ENCODE results near the gene PELI2. TPM values are rescaled to one million over a fixed set of nuclear protein-coding genes. Genes with fewer than 3 reads are reported as not detected.
A peak's percentile ranks its signal among the peaks of the same experiment; 100 is the strongest.

Gene PELI2
- total RNA-seq, 1 donor from 2014 or later, result 15.5 TPM

DNA sequence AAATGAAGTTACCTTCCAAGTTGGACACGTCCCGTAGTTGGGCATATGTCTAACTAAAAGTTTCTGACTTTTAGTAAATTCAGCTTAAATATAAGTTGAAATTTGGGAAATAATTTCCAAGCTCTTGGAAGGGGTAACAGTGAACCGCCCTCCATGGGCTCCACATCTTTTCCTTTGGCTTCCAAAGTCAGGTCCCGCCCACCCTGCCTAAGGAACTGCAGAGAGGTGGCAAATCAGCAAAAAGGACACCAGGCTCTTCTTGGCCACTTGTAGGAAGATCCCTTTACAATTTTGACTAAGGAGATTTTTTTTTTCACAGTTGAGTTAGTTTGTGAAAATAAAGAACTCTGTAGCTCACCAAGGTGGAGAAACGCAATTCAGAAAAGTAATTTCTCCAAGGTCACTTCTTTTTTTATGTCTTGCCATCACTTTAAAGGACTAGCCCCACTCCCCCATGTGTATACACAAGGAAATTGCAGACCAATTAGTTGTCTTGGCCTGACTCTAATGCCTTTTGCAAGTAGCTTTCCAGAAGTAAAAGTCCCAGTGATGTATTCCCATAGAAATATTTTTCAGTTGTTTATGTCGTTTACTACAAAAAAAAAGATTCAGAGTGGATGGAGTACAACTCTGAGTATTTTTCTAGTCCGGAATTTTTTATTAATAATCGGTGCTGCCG, 181.2 kb downstream of the PELI2 start:
- DNase-seq (ENCODE audit: low spot score), result no peak

DNA sequence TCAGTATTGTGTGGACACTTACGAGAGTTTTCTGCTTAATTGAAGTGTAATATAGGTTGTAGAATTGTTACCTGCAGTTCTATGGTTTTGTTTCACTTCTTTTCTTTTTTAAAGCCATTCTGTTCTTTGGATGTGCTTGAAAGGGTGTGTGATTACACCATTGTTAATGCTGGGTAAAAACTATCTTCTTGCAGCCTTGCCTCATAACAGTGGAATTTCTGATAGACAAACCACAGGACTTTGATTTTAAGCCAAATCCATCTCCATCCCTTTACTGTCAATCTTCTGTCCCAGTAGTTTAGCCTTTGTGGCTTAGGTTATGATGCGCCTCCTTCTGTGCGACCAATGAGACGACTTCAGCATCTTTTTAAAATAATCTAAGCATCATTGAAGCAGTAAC, 182.3 kb downstream of the PELI2 start:
- DNase-seq (ENCODE audit: low spot score), result no peak

DNA sequence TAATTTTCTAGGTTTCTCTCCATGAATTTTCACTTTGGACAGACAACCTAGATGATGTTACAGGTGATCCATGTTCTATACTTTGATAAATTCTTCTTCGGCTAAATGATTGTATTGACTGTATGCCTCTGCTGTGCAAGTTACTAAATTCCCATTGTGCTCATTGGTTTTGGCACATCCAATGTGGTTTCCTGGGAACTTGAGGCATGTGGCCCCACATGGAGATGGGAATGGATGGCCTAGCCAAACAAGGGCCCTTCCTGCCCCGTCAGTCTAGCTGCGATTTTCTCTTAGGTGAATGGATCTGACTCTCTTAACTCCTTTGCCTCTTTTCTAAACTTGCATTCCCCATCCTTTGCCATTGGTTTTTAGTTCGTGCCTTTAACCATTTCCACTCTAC, 186.2 kb downstream of the PELI2 start:
- DNase-seq (ENCODE audit: low spot score), result no peak

DNA sequence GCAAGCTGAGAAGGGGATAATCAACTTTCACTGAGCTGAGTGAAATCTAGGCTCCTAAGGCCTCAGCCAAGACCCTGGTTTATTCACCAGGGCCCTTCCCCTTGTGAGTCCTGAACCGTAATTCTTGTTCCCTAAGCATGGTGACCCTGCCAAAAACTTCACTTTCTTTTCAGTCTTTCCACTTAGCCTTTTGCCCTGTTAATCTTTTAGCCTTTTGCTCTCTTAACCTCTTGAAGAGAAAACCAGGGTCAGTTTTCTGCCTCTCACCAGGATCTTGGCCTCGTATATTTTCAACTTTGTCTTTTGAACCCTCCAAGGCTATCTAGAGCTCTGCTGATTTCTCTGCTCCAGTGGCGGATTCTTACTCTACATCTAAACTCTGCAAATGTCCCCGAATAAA, 191.0 kb downstream of the PELI2 start:
- no peak for DNase-seq (ENCODE audit: low spot score)

DNA sequence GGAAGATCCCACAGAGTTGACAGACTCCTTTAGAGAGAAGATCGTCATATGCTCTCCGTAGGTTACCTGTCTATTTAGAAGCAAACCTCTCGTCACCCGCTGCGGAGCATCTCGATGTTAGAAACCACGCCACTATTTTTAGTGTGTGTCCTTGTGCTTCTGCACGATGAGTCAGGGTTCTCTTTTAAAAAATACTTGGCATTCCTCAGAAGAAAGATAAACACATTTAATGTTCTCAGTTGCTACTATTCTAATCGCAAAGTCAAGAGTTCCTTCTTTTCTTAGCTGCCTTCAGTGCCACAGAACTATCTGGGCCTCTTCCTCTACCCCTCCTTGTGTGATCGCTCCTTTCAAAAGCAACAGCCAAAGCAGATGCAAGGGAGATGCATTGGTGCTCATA, 192.4 kb downstream of the PELI2 start:
- no peak for DNase-seq (ENCODE audit: low spot score)

DNA sequence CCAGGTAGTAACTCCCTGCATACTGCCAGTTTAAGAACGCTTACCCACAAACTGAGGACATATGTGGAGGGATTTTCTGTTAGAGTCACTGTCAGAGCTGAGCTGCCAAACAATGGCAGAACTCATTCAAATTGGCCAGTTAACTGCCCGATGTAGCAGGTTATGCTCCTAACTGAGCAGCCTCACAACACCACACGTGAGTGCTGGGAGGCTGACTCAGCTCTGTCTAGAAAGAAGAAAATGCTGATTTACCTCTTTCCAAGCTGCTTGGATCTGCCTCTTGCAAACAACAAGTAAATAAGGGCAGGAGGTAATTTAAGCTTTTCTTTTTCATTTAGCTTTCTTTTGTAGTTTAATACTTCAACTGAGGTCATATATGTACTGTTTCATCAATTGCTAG, 195.6 kb downstream of the PELI2 start:
- DNase-seq (ENCODE audit: low spot score), result no peak

DNA sequence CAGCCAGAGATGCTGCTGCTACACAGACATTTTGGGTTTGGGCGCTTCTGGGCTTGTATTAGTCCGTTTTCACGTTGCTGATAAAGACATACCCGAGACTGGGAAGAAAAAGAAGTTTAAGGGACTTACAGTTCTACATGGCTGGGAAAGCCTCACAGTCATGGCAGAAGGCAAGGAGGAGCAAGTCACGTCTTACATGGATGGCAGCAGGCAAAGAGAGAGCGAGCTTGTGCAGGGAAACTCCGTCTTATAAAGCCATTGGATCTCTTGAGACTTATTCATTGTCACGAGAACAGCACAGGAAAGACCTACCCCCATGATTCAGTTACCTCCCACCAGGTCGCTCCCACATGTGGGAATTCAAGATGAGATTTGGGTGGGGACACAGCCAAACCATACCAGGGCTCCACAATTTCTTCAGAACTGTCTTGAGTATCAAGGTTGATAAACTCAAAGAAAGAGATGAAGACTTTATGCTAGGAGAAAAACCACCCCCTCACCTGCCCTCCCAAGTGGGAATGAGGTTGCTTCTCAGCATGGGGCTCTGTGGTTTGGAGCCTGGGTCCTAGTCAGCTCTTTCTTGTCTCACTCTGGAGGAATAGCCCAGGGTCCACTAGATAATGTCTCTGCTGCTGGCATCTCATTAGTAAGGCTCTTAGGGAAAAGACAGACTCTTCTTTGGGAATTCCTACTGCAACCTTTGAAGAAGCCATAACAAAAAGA, 200.3 kb downstream of the PELI2 start:
- DNase-seq (ENCODE audit: low spot score), result no peak

DNA sequence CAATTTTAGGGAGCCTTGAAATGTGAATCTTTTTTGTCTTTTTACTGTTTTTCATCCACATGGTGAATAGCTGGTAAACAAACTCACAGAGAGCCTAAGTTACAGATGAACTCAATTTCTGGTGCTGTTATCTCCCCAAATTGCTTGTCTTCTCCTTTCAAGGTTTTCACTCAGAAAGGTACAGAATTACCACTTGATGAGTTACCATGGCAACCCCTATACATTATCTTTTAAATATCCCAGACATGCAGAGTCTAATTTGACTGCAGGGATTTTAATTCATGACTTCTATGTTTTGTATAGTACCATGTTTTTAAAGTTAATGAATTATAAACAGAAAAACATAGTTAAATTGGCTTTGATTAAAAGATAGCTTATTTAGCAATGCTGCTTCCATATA, 203.7 kb downstream of the PELI2 start:
- DNase-seq (ENCODE audit: low spot score), result no peak

DNA sequence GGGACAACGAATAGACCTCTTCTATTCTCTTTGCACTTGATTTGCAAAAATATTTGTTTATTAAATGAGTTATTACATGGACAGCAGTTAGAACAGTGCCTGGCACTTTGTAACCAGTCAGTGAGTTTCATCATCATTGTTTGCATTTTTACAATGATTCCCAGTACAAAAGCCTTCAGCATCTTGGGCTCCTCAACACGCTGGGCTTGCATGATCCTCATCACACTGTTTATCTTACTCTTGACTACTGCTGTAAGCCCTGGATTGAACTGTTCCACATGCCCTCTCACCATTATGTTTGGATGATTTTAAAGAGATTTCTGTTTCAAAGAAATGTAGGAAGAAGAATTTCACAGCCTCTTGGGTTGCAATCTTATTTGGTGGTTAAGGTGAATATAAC, 204.3 kb downstream of the PELI2 start:
- DNase-seq (ENCODE audit: low spot score), result no peak

DNA sequence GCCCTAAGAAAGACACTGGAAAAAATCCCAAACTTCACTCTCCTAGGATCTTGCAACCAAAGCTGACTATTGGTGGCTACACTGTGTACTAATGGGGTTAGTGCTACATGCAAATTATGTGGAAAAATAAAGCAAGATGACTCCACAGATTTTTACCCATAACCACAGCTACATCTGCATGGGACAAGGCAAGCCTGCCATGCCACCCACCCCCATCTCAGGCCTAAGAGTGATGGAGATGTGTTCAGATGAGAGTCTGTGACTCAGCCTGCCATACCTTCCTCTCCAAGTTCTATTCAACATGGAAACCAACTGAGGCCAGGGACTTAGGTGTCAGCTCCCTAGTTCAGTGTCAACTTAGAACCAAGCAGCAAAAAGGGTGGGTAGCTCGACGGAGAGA, 206.2 kb downstream of the PELI2 start:
- no peak for DNase-seq (ENCODE audit: low spot score)

DNA sequence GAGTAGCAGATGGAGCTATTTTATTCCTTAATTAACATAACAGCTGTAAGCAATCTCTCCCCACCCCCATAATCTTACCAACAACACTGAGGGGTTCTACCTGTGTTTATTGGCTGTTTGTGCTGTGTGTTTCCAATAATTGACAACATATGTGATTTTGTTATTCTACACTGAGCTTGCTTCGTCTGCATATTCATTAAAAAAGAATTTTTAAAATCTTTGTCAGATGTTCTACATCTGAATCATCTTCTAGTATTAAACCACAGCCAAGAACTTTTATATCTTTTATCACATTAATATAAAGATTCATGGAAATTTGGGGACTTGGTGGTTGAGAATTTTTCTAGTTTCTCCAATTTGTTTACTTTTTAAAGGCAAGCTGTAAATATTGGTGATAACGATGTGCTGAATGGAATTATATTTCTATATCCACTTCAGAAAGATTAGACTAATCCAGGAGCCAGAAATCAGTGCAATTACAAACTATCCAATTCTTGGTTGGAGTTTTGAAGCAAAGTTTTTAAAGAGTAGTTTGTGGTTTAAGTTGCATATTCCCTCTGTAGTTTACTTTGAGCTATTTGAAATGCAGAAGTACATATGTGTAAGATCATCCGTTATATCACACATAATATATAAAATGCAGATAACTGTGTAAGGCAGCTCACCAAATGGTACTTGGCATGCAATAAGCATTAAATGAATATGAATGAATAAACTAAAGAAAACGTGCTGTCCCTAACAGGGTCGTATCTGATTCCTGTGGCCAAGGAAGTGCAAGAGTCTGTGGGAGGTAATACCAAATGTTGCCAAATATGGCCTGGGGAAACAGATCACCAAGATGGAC, 206.9 kb downstream of the PELI2 start:
- DNase-seq (ENCODE audit: low spot score), result no peak

DNA sequence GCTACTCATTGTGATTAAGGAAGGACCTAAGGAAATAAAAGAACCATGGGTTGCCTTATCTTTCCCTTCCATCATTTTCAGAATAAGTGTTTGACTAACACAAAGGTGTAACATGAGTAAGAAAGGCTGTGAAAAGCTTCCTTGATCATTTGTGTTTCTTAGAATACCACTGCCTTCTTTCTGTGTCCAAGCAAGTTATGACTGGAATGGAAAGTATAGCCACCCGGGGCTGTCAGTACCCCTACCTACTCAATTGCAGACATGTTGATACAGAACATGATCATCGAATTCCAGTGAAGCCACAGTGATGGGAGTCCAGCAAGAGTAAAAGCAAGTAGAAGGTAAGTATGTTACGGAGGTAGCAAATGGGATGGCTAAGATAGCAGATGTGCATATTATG, 209.8 kb downstream of the PELI2 start:
- DNase-seq (ENCODE audit: low spot score), result no peak

DNA sequence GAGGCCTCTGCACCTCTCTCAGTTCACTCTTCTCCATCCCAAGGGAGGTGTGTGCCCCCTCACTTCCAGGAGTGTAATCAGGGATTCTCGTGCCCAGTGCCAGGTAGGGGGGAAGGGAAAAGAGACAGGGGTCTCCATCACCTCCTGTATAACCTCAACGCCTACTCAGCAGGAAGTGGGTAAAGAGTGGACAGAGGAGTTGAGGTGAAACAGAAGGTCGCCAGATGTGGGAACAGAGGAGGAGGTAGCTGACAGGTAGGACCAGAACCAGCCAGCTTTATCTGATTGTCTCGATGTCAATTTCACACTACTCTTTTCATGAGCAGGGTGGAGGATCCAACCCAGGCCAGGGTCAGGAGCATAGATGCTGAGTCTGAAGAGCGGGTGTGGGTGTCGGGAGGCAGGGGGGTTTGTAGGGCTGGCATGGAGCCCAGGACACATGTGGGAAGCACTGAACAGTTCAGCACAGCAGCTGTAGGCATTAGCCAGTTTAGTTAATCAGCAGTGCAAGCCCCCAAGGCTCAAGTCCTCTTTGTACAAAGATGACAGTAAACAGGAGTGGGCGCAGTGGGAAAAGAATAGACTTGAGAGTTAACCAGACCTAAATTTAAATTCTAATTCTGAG, 213.5 kb downstream of the PELI2 start:
- no peak for DNase-seq (ENCODE audit: low spot score)

DNA sequence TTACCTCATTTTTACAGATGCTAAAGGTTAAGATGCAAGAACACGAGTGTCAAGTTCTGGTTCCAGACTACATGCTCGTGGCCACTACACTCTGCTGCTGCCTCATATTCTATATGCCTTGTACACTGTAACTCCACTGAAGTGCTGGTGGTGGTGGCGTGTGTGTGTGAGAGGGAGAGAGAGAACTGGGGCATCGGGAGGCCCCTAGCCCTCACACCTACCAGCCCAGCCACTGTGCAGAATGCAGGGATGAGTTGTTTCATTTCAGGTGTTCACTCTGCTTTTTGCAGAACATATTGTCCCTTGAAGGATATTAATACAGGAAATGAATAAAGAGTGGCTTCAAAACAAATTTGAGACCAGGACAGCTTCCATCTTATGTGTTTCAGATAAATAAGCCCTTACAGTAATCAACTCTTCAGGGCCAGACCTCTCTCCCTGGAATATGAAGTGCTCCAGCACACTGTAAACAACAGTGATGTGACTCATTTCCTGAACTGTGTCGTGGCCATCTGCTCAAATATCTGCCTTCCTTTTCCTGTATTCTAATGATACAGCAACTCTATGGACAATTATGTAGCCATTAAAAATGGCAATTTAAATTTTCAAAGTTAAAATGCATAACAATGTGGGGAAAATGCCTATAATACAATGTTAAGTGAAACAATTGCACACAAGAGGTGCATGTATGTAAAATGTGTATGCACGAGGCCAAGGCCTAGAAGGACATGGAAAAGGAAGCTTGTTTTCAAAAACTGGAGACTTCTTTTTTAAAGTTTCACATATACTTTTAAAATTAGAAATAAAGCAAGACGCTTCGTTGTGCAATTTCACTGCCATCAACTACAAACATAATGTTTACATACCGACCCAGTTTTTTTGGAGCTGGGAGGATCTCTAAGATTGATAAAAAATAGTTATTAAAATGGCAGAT, 215.4 kb downstream of the PELI2 start:
- no peak for DNase-seq (ENCODE audit: low spot score)

DNA sequence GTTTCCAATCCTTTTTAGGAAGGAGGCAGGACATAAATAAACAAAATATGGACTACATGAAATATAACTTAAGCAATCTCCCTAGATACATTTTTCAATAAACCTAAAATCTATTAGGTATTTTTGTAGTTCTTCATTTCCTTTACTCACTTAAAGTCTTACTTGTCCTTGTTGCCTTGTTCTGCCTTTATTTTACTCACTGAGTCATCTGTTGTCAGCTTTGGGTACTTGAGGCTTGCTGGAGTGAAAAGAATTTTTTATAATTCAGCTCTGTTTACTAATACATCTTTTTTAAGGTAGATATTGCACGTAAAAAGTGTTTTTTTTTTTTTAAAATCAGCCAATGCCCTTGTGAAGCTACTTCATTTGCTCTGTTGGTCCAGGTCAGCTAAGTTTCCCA, 216.2 kb downstream of the PELI2 start:
- DNase-seq (ENCODE audit: low spot score), result no peak

DNA sequence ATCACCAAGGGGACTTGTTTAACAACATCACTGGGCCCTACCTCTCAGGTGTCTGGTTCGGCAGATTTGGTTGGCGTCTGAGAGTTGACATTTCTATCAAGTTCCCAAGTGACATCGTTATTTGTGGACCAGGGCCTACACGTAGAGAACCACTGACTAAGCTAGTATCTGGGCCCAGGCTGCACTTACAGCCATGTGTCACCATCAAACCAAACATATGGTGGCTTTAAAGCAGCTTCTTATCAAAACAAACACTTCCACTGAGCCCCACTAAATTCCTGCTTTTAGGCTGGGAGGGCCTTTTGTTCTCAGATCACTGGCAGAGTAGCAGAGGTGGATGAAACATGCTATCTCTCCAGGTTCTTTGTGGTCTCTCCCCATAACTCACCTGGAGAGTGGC, 220.5 kb downstream of the PELI2 start:
- DNase-seq (ENCODE audit: low spot score), result no peak

DNA sequence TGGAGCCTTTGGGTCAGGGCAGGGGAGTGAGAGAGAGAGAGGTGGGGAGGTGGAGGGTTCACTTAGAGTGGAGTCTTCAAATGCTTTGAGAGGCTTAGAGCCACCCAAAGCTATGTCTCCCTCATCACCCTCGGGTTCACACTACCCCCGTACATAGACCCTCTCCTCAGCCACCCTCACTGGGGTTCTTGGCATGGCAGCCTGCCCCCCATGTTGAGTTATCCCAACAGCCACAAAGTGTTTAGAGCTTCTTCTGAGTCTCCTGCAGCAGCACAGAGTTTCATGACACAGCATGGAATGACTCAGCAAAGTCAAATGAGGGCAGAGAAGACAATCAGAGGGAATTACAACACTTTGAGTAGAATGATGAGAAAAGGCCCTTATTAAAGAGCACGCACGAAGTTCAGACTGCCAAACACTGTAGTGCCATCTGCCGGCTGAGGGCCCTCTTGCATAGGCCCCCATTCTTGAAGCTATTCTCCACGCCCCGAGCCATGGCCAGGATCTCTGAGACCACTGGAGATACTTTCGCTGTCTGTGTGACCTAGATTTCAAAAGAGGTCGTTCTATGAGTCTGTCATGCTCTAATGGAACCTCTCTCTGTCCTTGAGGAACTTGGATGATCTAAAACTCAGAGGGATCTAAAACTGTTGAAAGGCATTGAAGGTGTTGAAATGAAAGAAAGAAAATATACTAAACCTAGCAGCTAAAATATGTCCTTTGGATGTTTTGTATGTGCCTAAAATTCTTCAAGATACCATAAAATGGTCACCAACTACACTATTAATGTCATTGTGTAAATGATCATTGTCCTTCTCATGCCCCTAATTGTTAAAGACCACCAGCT, 221.9 kb downstream of the PELI2 start:
- DNase-seq (ENCODE audit: low spot score), result peak; percentile 77

DNA sequence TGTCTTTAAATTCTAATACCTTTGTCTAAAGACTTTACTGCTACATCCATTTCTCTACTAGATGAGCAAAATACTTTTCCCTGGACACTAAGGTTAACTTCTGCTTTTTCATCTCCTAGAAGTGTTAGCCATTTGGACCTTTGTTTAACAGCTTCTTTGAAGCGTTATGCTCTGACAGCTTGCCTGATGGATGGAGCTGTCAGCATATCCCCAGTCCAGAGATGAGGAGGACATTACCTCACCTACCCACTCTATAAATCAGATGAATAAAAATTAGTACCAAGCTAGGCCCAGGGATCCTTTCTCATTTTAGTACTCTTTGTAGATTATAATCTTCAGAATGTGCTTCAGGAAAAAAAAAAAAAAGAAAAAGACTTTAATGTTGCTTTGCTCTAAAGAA, 222.7 kb downstream of the PELI2 start:
- no peak for DNase-seq (ENCODE audit: low spot score)

DNA sequence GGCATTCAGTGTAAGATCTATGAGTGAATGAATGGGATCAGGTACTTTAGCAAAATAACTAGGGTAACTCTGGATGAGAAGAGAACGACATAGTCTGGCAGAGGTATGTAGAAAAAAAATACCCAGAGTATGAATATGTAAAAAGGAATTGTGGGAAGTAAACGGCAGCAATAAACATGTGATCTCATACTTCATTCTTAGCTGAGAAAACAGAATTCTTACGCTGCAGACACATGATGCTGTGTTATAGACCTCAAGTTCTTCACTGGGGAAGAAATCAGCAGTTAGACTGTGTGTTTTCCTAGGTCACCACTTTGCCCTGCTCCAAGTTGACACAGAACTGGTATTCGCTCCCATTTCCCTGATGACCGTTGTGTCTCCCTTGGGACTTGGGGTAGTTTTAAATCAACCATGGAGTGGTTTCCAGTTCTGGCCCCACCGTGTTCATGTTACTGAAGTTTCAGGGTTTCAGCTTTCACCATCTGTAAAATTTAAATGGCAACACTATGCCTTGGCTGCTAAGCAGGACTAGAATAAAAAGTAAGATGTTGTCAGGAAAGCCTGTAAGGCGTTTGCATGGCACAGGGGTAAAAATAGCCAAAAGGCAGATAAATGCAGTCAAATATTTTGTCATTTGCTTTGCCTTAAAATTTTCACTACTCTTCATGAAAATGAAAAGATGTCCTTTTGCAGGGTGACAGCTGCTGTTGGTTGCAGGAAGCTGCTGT, 223.7 kb downstream of the PELI2 start:
- DNase-seq (ENCODE audit: low spot score), result no peak
